Activated CD8-positive, alpha-beta memory T cell treated with anti-CD3 and anti-CD28 coated beads, Interleukin-2, amount 10 ng/mL, durations not matched to agents 7 days and 5 days (primary cell): Measurements from ENCODE around the gene HHAT. TPM values are rescaled to one million over a fixed set of nuclear protein-coding genes. Genes with fewer than 3 reads are reported as not detected.

ENCODE experiments used
- ATAC-seq: fragments of 150-1000 bp; cut with Tn5 transposase; one replicate; pipeline ENCODE4 v1.10.0; 2021; ENCODE audit warnings: moderate library complexity
- CTCF ChIA-PET: fragments of 350-600 bp; sonication (Branson Sonifier 250); formaldehyde crosslinking; loops from one replicate; lab custom pipeline; 2021; ENCODE audit warnings: antibody characterized with exemption; lab: Charles Lee
- DNase-seq: peaks from one replicate; pipeline ENCODE4 v3.0.0-alpha.2; 2020
- H3K27ac Mint-ChIP-seq: one replicate; pipeline ENCODE4 v1.8.0; 2021; ENCODE audit warnings: mild to moderate bottlenecking, mixed read lengths
- H3K27me3 Mint-ChIP-seq: one replicate; pipeline ENCODE4 v1.8.0; 2021; ENCODE audit warnings: mixed read lengths
- H3K36me3 Mint-ChIP-seq: one replicate; pipeline ENCODE4 v1.8.0; 2021; ENCODE audit warnings: mild to moderate bottlenecking, mixed read lengths
- H3K4me1 Mint-ChIP-seq: one replicate; pipeline ENCODE4 v1.8.0; 2021; ENCODE audit warnings: mixed read lengths
- H3K4me3 Mint-ChIP-seq: one replicate; pipeline ENCODE4 v1.8.0; 2021; ENCODE audit warnings: mild to moderate bottlenecking, moderate library complexity, mixed read lengths
- H3K9me3 Mint-ChIP-seq: one replicate; pipeline ENCODE4 v1.8.0; 2022; ENCODE audit warnings: low read depth, mixed read lengths
- total RNA-seq, 2 experiments: library from RNA; stranded (reverse); gene quantifications; one replicate each; pipeline ENCODE4 v1.2.3, GENCODE V29; 2021

HHAT gene
- total RNA-seq, 2 experiments from 2014 or later: 0.23 to 0.64 TPM

DNA sequence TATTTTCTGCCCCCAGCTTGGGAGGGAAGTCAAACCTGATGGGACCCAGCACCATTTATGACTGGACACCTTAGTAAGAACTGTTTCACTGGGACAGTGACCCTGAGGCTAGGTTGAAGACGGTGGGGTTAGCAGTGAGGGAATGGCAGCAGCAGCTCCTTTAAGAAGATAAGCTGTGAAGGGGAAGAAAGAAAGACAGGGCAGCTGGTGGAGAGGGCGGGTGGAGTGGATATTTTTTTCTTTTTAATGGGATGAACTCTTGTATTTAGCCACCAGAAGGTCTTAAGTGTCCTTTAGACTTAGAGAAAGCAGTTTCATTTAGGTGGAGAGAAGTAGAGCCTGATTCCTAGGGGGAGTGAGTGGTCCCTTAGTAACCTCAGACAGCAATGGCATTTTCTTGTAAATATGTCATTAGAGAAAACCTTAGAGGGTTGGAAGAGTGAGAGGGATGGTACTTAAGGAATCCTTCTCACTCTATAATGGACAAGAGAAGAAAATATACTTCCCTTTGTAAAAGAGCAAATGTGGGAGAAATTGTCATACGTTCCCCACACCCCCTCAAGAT, 187.5 kb downstream of the HHAT start:
- no peak overlapping the region for H3K27ac Mint-ChIP-seq
- ATAC-seq (no peak), DNase-seq (no peak)
- peaks cover 2% of the 10 kb centered on the region for H3K9me3 Mint-ChIP-seq
- H3K4me1 Mint-ChIP-seq: no peaks in the 10 kb centered on the region
- H3K4me3 Mint-ChIP-seq: no peak overlapping the region
- CTCF ChIA-PET: no interaction called here
- H3K27me3 Mint-ChIP-seq: no peaks in the 10 kb centered on the region
- H3K36me3 Mint-ChIP-seq: no peaks in the 10 kb centered on the region

- CTCF ChIA-PET: no interaction called here
- Mint-ChIP-seq H3K4me3 (no peak overlapping the region), H3K36me3 (no peaks in the 10 kb centered on the region), H3K4me1 (no peaks in the 10 kb centered on the region), H3K27me3 (no peaks in the 10 kb centered on the region), H3K9me3 (peaks cover 2% of the 10 kb centered on the region), H3K27ac (no peak overlapping the region)
- no peak for DNase-seq
- ATAC-seq: no peak
These were observed 188.2 kb downstream of the HHAT start for GRCh38 chr1:210516697-210517459.

GRCh38 chr1:210523830-210524229, 195.1 kb downstream of the HHAT start:
- Mint-ChIP-seq H3K27me3 (no peaks in the 10 kb centered on the region), H3K36me3 (no peaks in the 10 kb centered on the region), H3K4me3 (no peak overlapping the region), H3K27ac (no peak overlapping the region), H3K9me3 (peaks cover 2% of the 10 kb centered on the region), H3K4me1 (no peaks in the 10 kb centered on the region)
- DNase-seq (no peak), ATAC-seq (no peak)
- CTCF ChIA-PET: no interaction called here

- DNase-seq (no peak), ATAC-seq (no peak)
- Mint-ChIP-seq H3K4me1 (no peaks in the 10 kb centered on the region), H3K36me3 (no peaks in the 10 kb centered on the region), H3K9me3 (no peaks in the 10 kb centered on the region), H3K27me3 (no peaks in the 10 kb centered on the region), H3K27ac (no peak overlapping the region), H3K4me3 (no peak overlapping the region)
- CTCF ChIA-PET: interaction anchor here (1.0 kb wide), 1 partner anchor 18 kb away, joined by 4 read pairs; no protein-coding TSS in a partner anchor
These were observed 197.2 kb downstream of the HHAT start for GRCh38 chr1:210525716-210526454.

DNA sequence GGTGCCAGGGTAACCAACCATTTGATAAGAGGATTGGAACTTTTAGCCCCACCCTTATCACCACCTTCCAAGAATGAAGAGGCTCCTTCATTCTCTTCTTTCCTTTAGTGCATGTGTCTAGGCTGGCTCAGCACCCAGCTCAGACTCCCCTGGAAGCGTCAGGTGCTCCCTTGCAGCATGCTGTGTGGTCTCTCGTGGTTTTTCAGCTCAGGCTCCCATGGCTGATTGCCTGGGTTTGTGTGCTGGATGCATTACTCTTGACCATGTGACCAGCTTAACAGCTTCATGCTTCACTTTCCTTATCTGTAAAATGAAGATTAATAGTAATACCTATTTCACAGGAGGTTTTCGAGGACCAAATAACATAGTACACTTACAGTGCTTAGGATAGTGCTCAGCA, 198.4 kb downstream of the HHAT start:
- CTCF ChIA-PET: no interaction called here
- H3K27me3 Mint-ChIP-seq: no peaks in the 10 kb centered on the region
- no peak for ATAC-seq

DNA sequence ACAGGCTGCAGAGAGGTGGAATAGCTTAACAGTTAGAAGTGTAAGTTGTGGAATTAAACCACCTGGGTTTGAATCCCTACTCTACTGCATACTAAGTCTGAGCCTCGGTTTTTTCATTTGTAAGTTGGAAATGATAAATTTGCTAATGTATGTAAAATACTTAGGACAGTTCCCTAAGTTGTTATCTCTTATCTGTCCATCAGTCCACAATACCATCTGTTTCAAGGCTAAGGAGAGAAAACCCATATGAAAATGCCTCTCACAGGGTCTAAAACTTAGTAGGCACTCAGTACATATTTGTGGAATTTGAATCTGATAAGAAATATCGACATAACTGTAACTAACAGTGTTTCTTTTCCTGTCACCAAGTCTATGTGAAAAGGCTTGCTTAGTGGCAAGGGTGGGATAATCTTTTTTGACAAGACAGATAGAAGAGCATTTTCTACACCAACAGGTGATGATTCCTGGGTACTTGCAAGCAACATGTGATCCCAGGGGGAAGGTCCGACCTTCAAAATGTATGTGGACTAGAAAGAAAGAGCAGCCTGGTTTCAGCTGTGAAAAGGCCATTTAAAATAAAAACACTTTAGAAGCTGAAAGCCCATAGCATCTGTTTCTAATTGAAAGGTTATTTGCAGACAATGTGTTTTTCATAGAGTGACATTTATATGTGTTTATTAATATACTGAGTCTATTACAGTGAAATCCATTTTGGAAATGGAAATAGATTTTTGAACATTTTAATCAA, 202.9 kb downstream of the HHAT start:
- Mint-ChIP-seq H3K4me1 (no peaks in the 10 kb centered on the region), H3K27ac (no peak overlapping the region), H3K4me3 (no peak overlapping the region), H3K36me3 (no peaks in the 10 kb centered on the region), H3K9me3 (no peaks in the 10 kb centered on the region), H3K27me3 (no peaks in the 10 kb centered on the region)
- CTCF ChIA-PET: no interaction called here
- ATAC-seq (no peak), DNase-seq (no peak)

More for the DNA sequence above, 198.4 kb downstream of the HHAT start:
- H3K27ac Mint-ChIP-seq: no peak overlapping the region
- no peaks in the 10 kb centered on the region for H3K9me3 Mint-ChIP-seq
- no peak overlapping the region for H3K4me3 Mint-ChIP-seq
- H3K4me1 Mint-ChIP-seq: no peaks in the 10 kb centered on the region
- no peak for DNase-seq
- no peaks in the 10 kb centered on the region for H3K36me3 Mint-ChIP-seq

- Mint-ChIP-seq H3K4me1 (no peaks in the 10 kb centered on the region), H3K36me3 (no peaks in the 10 kb centered on the region), H3K27ac (no peak overlapping the region), H3K4me3 (no peak overlapping the region), H3K27me3 (no peaks in the 10 kb centered on the region), H3K9me3 (no peaks in the 10 kb centered on the region)
- no peak for DNase-seq
- ATAC-seq: no peak
- CTCF ChIA-PET: no interaction called here
These were observed 203.5 kb downstream of the HHAT start for GRCh38 chr1:210532223-210532598.

- no peak overlapping the region for H3K27ac Mint-ChIP-seq
- CTCF ChIA-PET: no interaction called here
These were observed 207.1 kb downstream of the HHAT start for GRCh38 chr1:210535761-210536160.

GRCh38 chr1:210536254-210536961, 207.7 kb downstream of the HHAT start:
- no peak overlapping the region for H3K4me3 Mint-ChIP-seq
- ATAC-seq: no peak
- H3K9me3 Mint-ChIP-seq: no peaks in the 10 kb centered on the region
- H3K27me3 Mint-ChIP-seq: no peaks in the 10 kb centered on the region
- no peak overlapping the region for H3K27ac Mint-ChIP-seq
- CTCF ChIA-PET: no interaction called here
- H3K4me1 Mint-ChIP-seq: no peaks in the 10 kb centered on the region
- no peak for DNase-seq
- no peaks in the 10 kb centered on the region for H3K36me3 Mint-ChIP-seq

More at GRCh38 chr1:210535761-210536160, 207.1 kb downstream of the HHAT start:
- Mint-ChIP-seq H3K27me3 (no peaks in the 10 kb centered on the region), H3K9me3 (no peaks in the 10 kb centered on the region), H3K4me1 (no peaks in the 10 kb centered on the region), H3K4me3 (no peak overlapping the region), H3K36me3 (no peaks in the 10 kb centered on the region)
- ATAC-seq (no peak), DNase-seq (no peak)

DNA sequence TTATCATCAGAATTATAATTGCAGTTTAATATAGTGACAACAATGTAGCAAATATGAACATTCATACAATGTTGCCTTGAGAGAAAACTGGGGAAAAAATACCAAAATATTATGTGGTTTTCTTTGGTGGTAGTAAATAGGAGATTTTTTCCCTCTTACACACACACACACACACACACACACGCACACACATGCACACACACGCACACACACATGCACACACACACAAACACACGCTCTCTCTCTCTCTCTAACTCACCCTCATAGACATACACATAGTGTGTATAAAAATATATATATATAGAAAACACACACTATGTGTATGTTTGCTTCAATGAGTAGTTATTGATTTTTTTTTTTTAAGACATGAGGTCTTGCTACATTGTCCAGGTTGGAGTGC, 211.6 kb downstream of the HHAT start:
- CTCF ChIA-PET: no interaction called here
- H3K27ac Mint-ChIP-seq: no peak overlapping the region
- no peak overlapping the region for H3K4me3 Mint-ChIP-seq
- H3K4me1 Mint-ChIP-seq: peaks cover 5% of the 10 kb centered on the region
- no peak for DNase-seq
- no peak for ATAC-seq
- peaks cover 2% of the 10 kb centered on the region for H3K9me3 Mint-ChIP-seq
- peaks cover 1% of the 10 kb centered on the region for H3K36me3 Mint-ChIP-seq
- H3K27me3 Mint-ChIP-seq: no peaks in the 10 kb centered on the region

- H3K36me3 Mint-ChIP-seq: peaks cover 1% of the 10 kb centered on the region
- H3K9me3 Mint-ChIP-seq: peaks cover 2% of the 10 kb centered on the region
- CTCF ChIA-PET: no interaction called here
- H3K4me3 Mint-ChIP-seq: no peak overlapping the region
- ATAC-seq (no peak), DNase-seq (no peak)
- no peaks in the 10 kb centered on the region for H3K27me3 Mint-ChIP-seq
- peaks cover 5% of the 10 kb centered on the region for H3K4me1 Mint-ChIP-seq
- H3K27ac Mint-ChIP-seq: no peak overlapping the region
These were observed 213.1 kb downstream of the HHAT start for GRCh38 chr1:210541680-210542358.

DNA sequence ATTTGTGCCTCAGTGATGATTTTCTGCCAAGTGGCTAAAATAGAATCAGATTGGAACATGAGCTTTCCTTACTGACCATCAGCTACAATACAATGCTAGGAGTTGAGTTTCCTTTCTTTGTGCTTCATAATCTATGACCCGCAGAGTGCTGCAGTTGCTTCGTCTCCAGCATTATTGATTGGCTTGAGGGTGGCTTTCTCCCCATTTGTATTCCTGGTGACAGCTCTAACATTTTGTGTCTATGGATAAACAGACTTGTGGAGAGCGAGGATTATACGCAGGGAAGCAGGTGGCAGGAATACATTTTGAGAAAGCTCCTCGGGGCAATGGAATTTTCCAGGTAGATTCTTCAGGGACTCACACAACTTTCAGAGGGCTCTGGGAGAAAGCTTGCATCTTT, 223.2 kb downstream of the HHAT start:
- Mint-ChIP-seq H3K36me3 (no peaks in the 10 kb centered on the region), H3K4me1 (no peaks in the 10 kb centered on the region), H3K4me3 (no peak overlapping the region), H3K27me3 (no peaks in the 10 kb centered on the region), H3K9me3 (no peaks in the 10 kb centered on the region), H3K27ac (no peak overlapping the region)
- ATAC-seq (no peak), DNase-seq (no peak)
- CTCF ChIA-PET: no interaction called here
